Measurements from ENCODE around the gene WDR18.

WDR18 gene

GRCh38 chr19:943551-944170 is 40.5 kb upstream of the WDR18 start:
- DNase-seq (ENCODE audit: low read depth), result no peak
- H3K4me3 ChIP-seq (ENCODE audit: low read depth, low read length), result no peak overlapping the region
- no peak for TF ChIP-seq CTCF (IDR thresholded peaks at IDR 0.05; ENCODE audit: low read depth, low read length)
- no peak for TF ChIP-seq MAX (IDR thresholded peaks at IDR 0.05; ENCODE audit: low read depth, low read length)
- no peak for TF ChIP-seq POLR2A (IDR thresholded peaks at IDR 0.05; ENCODE audit: extremely low read depth, insufficient read length)
- no peak for TF ChIP-seq MYC (IDR thresholded peaks at IDR 0.05; ENCODE audit: low read depth, low read length)

GRCh38 chr19:944171-944567 is 40.0 kb upstream of the WDR18 start:
- DNase-seq (ENCODE audit: low read depth), result peak; percentile 48
- no peak for TF ChIP-seq CTCF (IDR thresholded peaks at IDR 0.05; ENCODE audit: low read depth, low read length)
- TF ChIP-seq POLR2A (IDR thresholded peaks at IDR 0.05; ENCODE audit: extremely low read depth, insufficient read length), result no peak
- TF ChIP-seq MYC (IDR thresholded peaks at IDR 0.05; ENCODE audit: low read depth, low read length), result no peak
- no peak for TF ChIP-seq MAX (IDR thresholded peaks at IDR 0.05; ENCODE audit: low read depth, low read length)

GRCh38 chr19:944663-945241 is 39.4 kb upstream of the WDR18 start:
- no peak for DNase-seq (ENCODE audit: low read depth)
- no peak for TF ChIP-seq POLR2A (IDR thresholded peaks at IDR 0.05; ENCODE audit: extremely low read depth, insufficient read length)
- no peak for TF ChIP-seq CTCF (IDR thresholded peaks at IDR 0.05; ENCODE audit: low read depth, low read length)
- TF ChIP-seq MAX (IDR thresholded peaks at IDR 0.05; ENCODE audit: low read depth, low read length), result no peak
- no peak for TF ChIP-seq MYC (IDR thresholded peaks at IDR 0.05; ENCODE audit: low read depth, low read length)
- no peak overlapping the region for H3K4me3 ChIP-seq (ENCODE audit: low read depth, low read length)

More at GRCh38 chr19:944171-944567, 40.0 kb upstream of the WDR18 start:
- no peak overlapping the region for H3K4me3 ChIP-seq (ENCODE audit: low read depth, low read length)

GRCh38 chr19:945401-946252 is 38.5 kb upstream of the WDR18 start:
- no peak for TF ChIP-seq MYC (IDR thresholded peaks at IDR 0.05; ENCODE audit: low read depth, low read length)
- TF ChIP-seq CTCF (IDR thresholded peaks at IDR 0.05; ENCODE audit: low read depth, low read length), result no peak
- TF ChIP-seq POLR2A (IDR thresholded peaks at IDR 0.05; ENCODE audit: extremely low read depth, insufficient read length), result no peak
- TF ChIP-seq MAX (IDR thresholded peaks at IDR 0.05; ENCODE audit: low read depth, low read length), result no peak
- H3K4me3 ChIP-seq (ENCODE audit: low read depth, low read length), result no peak overlapping the region
- DNase-seq (ENCODE audit: low read depth), result no peak

GRCh38 chr19:947090-947706 is 36.9 kb upstream of the WDR18 start:
- H3K4me3 ChIP-seq (ENCODE audit: low read depth, low read length), result no peak overlapping the region
- TF ChIP-seq CTCF (IDR thresholded peaks at IDR 0.05; ENCODE audit: low read depth, low read length), result no peak
- TF ChIP-seq MYC (IDR thresholded peaks at IDR 0.05; ENCODE audit: low read depth, low read length), result no peak
- TF ChIP-seq MAX (IDR thresholded peaks at IDR 0.05; ENCODE audit: low read depth, low read length), result no peak
- TF ChIP-seq POLR2A (IDR thresholded peaks at IDR 0.05; ENCODE audit: extremely low read depth, insufficient read length), result no peak

More at GRCh38 chr19:947090-947706, 36.9 kb upstream of the WDR18 start:
- no peak for DNase-seq (ENCODE audit: low read depth)
